ENCODE results near the gene SH3PXD2A. TPM values are rescaled to one million over a fixed set of nuclear protein-coding genes. Genes with fewer than 3 reads are reported as not detected.

The SH3PXD2A gene
- total and polyA plus RNA-seq, 9 of the 15 experiments (the other 6 are each of a cell fraction or from before 2014, with no cell fraction given) = 0.41 to 9.3 (median 2.5) TPM

- TF ChIP-seq ZNF592 (IDR thresholded peaks at IDR 0.05) (0 out of 2 replicates have a peak, but pooled peaks have one; percentile 44), HINFP (tag; conservative IDR thresholded peaks at IDR 0.05; ENCODE audit: low read depth) (no peak), POLR3A (IDR thresholded peaks at IDR 0.05; ENCODE audit: borderline replicate concordance, extremely low read depth, insufficient read depth, insufficient read length) (no peak), MYBL2 (IDR thresholded peaks at IDR 0.05; ENCODE audit: low read depth) (no peak), MYBL2 (CRISPR knock-in tag; IDR thresholded peaks at IDR 0.05; ENCODE audit: borderline replicate concordance) (no peak), HNRNPL (IDR thresholded peaks at IDR 0.05; ENCODE audit: low read depth, low read length) (no peak), MLLT1 (IDR thresholded peaks at IDR 0.05) (no peak), MECOM (CRISPR knock-in tag; IDR thresholded peaks at IDR 0.05) (no peak), ZC3H8 (IDR thresholded peaks at IDR 0.05) (no peak), ATF1 (CRISPR knock-in tag; IDR thresholded peaks at IDR 0.05) (no peak), ATF1 (tag; IDR thresholded peaks at IDR 0.05) (0 out of 2 replicates have a peak, but pooled peaks have one; percentile 21), ZKSCAN1 (IDR thresholded peaks at IDR 0.05; ENCODE audit: low read depth, low read length) (no peak), ATF6 (CRISPR knock-in tag; IDR thresholded peaks at IDR 0.05) (no peak), RBM25 (IDR thresholded peaks at IDR 0.05; ENCODE audit: low read depth, low read length, severe bottlenecking) (peak; percentile 27), HLTF (IDR thresholded peaks at IDR 0.05) (no peak), KLF6 (CRISPR knock-in tag; IDR thresholded peaks at IDR 0.05; ENCODE audit: borderline replicate concordance) (no peak), NFXL1 (CRISPR knock-in tag; IDR thresholded peaks at IDR 0.05) (no peak), NCOA1 (IDR thresholded peaks at IDR 0.05; ENCODE audit: low read depth) (no peak), SP2 (IDR thresholded peaks at IDR 0.05; ENCODE audit: extremely low read depth, low read depth, low read length, poor library complexity, severe bottlenecking) (no peak), TARDBP (IDR thresholded peaks at IDR 0.05) (no peak), FUS (optimal IDR thresholded peaks at IDR 0.05; ENCODE audit: low read depth, low read length) (no peak)
Measured at GRCh38 chr10:103696411-103697145, 158.8 kb downstream of the SH3PXD2A start (continued).

Measured in K562 (cell line).